ENCODE results near the gene TNRC18.

DNA sequence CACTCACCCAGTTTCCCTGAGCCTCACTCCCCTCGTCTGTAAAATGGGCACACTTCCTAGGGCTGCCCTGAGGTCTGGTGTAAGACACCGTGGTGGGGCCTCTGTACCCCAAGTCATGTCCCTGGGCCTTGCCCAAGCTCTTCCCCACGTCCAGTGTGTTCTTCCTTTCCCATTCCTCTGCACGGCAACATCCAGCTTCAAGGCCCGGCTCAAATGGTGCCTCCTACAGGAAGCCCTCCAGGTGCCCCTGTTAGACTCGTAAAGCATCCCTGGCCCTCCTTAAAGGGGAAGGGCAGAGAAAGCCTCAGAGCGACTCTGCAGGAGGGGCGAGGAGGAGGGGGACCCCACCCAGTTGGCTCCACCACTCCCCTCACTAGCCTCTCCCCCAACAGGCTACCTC lies 132.3 kb downstream of the TNRC18 start:
- no peak for TF ChIP-seq POLR2A (IDR thresholded peaks at IDR 0.05; ENCODE audit: low read length)
- no peak for TF ChIP-seq GATA1 (IDR thresholded peaks at IDR 0.05; ENCODE audit: low read depth, low read length)
